Ramos (cell line): Measurements from ENCODE around the gene ODF2.

Source experiments
- in situ Hi-C: fragments of 300-500 bp; cut with MboI; formaldehyde crosslinking; loops from one replicate; pipeline ENCODE4 v1.14.3; 2022; ENCODE audit warnings: low sequenced_read_pairs; ENCODE audit not compliant: unreplicated experiment

ODF2 gene

GRCh38 chr9:128455849-128456612 is at the start of gene ODF2:
ODF2 (plus strand) TSS chr9:128456006; CDS start chr9:128456092, 86 bp downstream.
- in situ Hi-C loops, result no loop called here

- in situ Hi-C loops, result no loop called here
Measured at GRCh38 chr9:128406848-128407391, 48.9 kb upstream of the ODF2 start.

- in situ Hi-C loops, result no loop called here
Measured at GRCh38 chr9:128408963-128409431, 46.8 kb upstream of the ODF2 start.

DNA sequence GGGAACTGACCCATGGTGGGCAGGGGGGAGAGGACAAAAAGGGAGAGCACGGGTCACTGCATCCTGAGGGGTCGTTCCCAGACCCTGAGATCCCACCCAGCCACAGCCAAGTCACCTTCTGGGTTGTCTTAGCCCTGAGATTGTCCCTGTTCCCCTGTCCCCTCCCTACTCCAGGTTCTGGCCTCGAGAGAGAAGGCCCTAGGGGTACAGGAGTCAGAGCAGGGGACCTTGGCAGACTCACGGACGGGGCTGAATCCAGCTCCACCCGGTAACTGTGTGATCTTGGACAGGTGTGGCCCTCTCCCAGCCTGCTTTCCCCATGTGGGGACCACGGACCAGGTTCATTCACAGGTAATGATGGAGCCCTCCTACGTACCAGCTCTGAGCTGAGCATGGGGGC is 46.4 kb upstream of the ODF2 start:
- in situ Hi-C loops, result no loop called here

GRCh38 chr9:128409978-128410377 is 45.8 kb upstream of the ODF2 start:
- in situ Hi-C loops, result loop anchor here (10.0 kb wide), 1 partner anchor 115 kb away; no protein-coding TSS in a partner anchor

- in situ Hi-C loops, result loop anchor here (10.0 kb wide), 1 partner anchor 117 kb away; no protein-coding TSS in a partner anchor
Measured at GRCh38 chr9:128411364-128412119, 44.3 kb upstream of the ODF2 start.

DNA sequence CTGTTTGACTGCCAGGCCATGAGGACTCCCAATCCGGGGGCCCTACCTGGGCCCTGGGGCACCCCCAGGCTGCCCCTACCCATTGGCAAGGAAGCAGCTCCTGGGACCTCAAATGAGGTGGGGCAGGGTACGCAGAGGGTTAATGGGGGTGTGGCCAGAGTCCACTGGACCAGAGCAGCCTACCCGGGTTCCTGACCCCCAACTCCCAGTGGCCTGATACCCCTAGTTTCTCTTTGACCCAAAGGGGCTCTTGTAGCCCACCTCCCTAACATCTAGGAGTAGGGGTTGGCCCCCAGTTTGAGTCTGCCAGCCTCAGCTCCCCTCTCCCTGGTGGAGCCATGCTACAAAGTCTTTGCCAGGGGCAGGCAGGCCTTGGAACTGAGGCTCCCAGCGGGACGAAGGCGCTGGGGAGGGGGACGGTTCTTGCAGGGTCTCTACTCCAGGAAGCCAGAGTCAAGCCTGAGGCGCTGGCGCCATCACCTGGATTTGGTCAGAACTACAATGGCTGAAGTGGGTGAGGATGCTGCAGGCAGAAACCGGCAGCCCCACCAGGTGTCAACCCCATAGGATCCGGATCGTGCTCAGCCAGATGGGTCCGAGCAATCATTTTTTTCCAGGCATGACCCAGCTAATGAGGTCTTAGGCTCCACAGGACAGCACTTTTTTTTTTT is 43.6 kb upstream of the ODF2 start:
- in situ Hi-C loops, result loop anchor here (10.0 kb wide), 1 partner anchor 117 kb away; no protein-coding TSS in a partner anchor

DNA sequence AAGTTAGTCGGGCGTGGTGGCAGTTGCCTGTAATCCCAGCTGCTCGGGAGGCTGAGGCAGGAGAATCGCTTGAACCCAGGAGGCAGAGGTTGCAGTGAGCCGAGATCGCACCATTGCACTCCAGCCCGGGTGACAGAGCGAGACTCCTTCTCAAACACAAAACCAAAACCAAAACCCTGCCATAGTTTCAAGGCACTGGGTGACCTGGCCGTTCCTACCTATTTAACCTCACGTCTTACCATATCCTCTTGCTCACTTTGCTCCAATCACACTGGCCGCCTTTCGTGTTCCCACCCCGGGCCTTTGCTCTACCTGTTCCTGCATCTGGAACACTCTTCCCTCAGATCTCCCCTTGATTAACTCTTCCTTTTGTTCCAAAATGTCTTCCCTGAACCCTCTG is 42.1 kb upstream of the ODF2 start:
- in situ Hi-C loops, result loop anchor here (10.0 kb wide), 1 partner anchor 119 kb away; no protein-coding TSS in a partner anchor

- in situ Hi-C loops, result loop anchor here (10.0 kb wide), 1 partner anchor 120 kb away; no protein-coding TSS in a partner anchor
Measured at GRCh38 chr9:128414461-128414860, 41.3 kb upstream of the ODF2 start.

- in situ Hi-C loops, result loop anchor here (5.0 to 10.0 kb wide), 2 partner anchors 53 to 120 kb away; no protein-coding TSS in a partner anchor
Measured at GRCh38 chr9:128415281-128415680, 40.5 kb upstream of the ODF2 start.

DNA sequence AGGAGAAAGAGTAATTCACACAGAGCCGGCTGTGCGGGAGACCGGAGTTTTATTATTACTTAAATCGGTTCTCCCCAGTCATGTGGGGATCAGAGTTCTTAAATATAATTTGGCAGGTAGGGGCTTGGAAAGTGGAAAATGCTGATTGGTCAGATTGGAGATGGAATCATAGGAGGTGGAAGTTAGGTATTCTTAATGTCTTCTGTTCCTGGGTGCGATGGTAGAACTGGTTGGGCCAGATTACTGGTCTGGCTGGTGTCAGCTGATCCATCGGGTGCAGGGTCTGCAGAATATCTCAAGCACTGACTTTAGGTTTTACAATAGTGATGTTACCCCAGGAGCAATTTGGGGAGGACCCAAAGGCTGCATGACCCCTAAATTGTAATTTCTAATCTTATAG is 39.8 kb upstream of the ODF2 start:
- in situ Hi-C loops, result loop anchor here (5.0 to 10.0 kb wide), 2 partner anchors 54 to 121 kb away; no protein-coding TSS in a partner anchor

- in situ Hi-C loops, result loop anchor here (5.0 to 10.0 kb wide), 2 partner anchors 54 to 122 kb away; no protein-coding TSS in a partner anchor
Measured at GRCh38 chr9:128416432-128417019, 39.3 kb upstream of the ODF2 start.

- in situ Hi-C loops, result loop anchor here (5.0 to 10.0 kb wide), 2 partner anchors 57 to 124 kb away; no protein-coding TSS in a partner anchor
Measured at GRCh38 chr9:128419061-128419925, 36.5 kb upstream of the ODF2 start.

DNA sequence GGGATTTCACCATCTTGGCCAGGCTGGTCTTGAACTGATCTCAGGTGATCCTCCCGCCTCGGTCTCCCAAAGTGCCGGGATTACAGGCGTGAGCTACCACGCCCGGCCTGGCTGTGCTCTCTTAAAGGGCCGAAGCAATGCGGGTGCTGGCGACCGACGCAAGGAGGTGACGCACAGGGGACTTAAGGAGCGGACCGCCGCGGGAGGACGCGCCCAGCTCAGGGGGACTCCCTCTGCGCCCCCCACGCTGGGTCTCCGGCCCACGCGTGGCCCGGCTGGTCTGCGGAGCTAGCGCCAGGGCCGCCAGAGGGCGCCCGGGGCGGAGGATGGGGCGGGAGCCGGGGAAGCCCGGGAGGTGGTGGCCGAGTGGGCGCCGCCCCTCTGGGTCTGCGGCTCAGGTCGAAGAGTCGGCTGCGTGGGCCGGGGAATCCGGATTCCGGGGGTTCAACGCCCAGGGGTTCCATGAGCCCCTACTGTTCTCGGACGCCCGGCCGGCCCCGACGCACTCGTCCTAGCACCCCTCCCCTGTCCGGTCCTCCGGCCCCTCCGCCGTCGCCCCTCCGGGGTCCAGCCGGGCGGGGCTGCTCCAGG is 35.7 kb upstream of the ODF2 start:
- in situ Hi-C loops, result no loop called here

DNA sequence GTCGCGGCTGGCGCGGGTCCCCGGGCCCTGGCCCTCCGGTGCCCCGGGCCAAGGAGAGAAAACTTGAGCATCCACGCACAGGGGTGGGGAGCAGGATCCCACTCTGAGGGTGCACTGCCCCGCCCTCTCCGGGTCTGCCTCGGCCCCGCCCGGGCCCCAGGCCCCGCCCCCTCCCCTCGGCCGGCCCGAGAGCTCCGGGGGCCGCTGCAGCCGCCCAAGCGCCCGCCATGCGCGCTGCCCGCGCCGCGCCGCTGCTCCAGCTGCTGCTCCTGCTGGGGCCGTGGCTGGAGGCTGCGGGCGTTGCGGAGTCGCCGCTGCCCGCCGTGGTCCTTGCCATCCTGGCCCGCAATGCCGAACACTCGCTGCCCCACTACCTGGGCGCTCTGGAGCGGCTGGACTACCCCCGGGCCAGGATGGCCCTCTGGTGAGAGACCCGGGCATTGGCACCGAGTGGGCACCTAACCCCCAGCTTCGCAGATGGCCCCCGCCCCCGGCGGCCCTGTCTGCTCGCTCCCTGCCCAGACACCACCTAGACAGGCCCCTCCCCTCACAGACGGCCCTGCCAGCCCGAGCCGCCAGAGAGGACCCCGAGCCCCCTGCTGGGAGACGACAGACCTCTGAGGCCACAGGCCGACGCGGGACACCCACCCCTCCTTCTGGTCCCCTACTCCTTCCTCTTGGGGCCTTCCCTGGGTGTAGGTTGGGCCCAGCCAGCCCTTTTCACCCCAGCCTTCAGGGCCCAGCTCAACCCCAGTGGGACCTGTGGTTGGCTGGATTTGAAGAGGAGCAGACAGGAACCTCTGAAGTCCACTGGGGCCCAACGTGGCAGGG is 34.9 kb upstream of the ODF2 start, which contains the start of gene CERCAM:
Gene CERCAM (plus strand): TSS at position 207 of the 831 bp plus-strand sequence. CDS start 21 bp downstream, at position 228.
- in situ Hi-C loops, result no loop called here

- in situ Hi-C loops, result no loop called here
Measured at GRCh38 chr9:128421482-128421996, 34.3 kb upstream of the ODF2 start.
